ENCODE data around the gene LRRC56. TPM values are rescaled to one million over a fixed set of nuclear protein-coding genes. Genes with fewer than 3 reads are reported as not detected.

LRRC56 gene
- total RNA-seq, 4 donors from 2014 or later = 2.3 to 8.4 (median 3.1) TPM

DNA sequence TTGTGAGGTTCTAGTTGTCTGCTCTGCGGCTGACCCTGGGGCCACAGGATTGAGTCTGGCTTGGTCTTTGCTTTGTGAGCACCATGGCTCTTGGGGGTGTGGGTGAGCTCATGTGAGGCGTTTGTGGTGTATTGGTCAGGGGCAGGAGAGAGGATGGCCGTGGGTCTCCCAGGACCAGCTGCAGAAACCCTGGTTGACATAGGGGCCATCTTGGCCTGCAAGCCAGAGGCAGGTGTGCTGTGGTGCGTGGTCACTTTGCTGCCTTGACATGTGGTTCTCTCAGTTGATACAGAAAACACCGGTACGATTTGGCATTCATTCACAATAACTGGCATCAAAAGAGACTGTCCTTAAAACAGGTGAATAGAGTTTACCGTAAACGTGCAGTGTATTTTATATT is 50.2 kb downstream of the LRRC56 start:
- Histone ChIP-seq H3K27me3 (no peaks in the 10 kb centered on the region), H3K4me3 (no peak overlapping the region), H3K27ac (peak overlapping the region in 2 of 4 donors; percentile 23 to 26), H3K36me3 (peaks cover 0 to 55% (median 25%) of the 10 kb centered on the region in 4 donors), H3K9me3 (no peaks in the 10 kb centered on the region), H3K4me1 (no peaks in the 10 kb centered on the region)
- intact Hi-C loops (cut with DNase I; ENCODE audit: low total_unique reads) = no loop called here
- no peak for TF ChIP-seq POLR2AphosphoS5 (IDR thresholded peaks at IDR 0.05)
- TF ChIP-seq POLR2A (IDR thresholded peaks at IDR 0.05) = no peak
- no peak for TF ChIP-seq EP300 (IDR thresholded peaks at IDR 0.05; ENCODE audit: low read depth)
- TF ChIP-seq, protein P1, sequence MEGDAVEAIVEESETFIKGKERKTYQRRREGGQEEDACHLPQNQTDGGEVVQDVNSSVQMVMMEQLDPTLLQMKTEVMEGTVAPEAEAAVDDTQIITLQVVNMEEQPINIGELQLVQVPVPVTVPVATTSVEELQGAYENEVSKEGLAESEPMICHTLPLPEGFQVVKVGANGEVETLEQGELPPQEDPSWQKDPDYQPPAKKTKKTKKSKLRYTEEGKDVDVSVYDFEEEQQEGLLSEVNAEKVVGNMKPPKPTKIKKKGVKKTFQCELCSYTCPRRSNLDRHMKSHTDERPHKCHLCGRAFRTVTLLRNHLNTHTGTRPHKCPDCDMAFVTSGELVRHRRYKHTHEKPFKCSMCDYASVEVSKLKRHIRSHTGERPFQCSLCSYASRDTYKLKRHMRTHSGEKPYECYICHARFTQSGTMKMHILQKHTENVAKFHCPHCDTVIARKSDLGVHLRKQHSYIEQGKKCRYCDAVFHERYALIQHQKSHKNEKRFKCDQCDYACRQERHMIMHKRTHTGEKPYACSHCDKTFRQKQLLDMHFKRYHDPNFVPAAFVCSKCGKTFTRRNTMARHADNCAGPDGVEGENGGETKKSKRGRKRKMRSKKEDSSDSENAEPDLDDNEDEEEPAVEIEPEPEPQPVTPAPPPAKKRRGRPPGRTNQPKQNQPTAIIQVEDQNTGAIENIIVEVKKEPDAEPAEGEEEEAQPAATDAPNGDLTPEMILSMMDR (IDR thresholded peaks at IDR 0.05) = no peak
- 84 to 86% methylated on average over 2 to 8 of the region's 8 CpGs for WGBS, 2 donors (ENCODE audit: low coverage in 1 of 2)
- in situ Hi-C loops (cut with MboI; ENCODE audit: low pct_ligation_motif_present in 1 of 4, low pct_unique_long_range_greater_than_20kb in 1 of 4, low sequenced_read_pairs in 3 of 4) = no loop called here
- no peak for DNase-seq

DNA sequence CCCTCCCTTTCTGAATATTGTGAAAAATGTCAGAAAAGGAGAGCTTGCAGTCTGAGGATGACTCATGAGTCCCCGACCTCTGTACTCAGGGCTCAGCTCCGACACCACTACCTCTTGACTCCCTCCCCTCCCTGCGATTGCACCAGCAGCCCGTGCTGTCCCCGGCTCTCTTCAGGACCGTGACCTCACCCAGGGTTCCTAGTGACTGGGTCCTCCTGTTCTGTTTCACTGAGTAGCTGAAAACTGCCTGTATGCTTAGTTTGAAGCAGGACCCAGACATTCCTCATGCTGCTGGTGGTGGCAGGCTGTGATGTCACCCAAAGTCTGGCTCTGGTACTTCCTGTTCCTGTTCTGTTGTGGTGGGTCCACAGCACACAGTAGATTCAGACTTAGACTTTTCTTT is 50.7 kb downstream of the LRRC56 start:
- in situ Hi-C loops (cut with MboI; ENCODE audit: low pct_ligation_motif_present in 1 of 4, low pct_unique_long_range_greater_than_20kb in 1 of 4, low sequenced_read_pairs in 3 of 4) (no loop called here), intact Hi-C loops (cut with DNase I; ENCODE audit: low total_unique reads) (no loop called here)
- no peaks in the 10 kb centered on the region for H3K9me3 ChIP-seq
- no peaks in the 10 kb centered on the region for H3K4me1 ChIP-seq
- no peak for TF ChIP-seq POLR2A (IDR thresholded peaks at IDR 0.05)
- no peak for TF ChIP-seq EP300 (IDR thresholded peaks at IDR 0.05; ENCODE audit: low read depth)
- TF ChIP-seq, protein P1 (IDR thresholded peaks at IDR 0.05) = no peak
- TF ChIP-seq POLR2AphosphoS5 (IDR thresholded peaks at IDR 0.05) = no peak
- WGBS, 2 donors (ENCODE audit: low coverage in 1 of 2) = 53 to 59% methylated on average over 2 to 6 of the region's 6 CpGs
- H3K27me3 ChIP-seq = no peaks in the 10 kb centered on the region
- no peak for DNase-seq
- peak overlapping the region in 2 of 4 donors; percentile 3 to 23 for H3K27ac ChIP-seq
- H3K4me3 ChIP-seq = no peak overlapping the region
- peaks cover 0 to 56% (median 26%) of the 10 kb centered on the region in 4 donors for H3K36me3 ChIP-seq

GRCh38 chr11:589798-590197 is 52.5 kb downstream of the LRRC56 start:
- WGBS, 2 donors (ENCODE audit: low coverage in 1 of 2) = 92 to 94% methylated on average over 8 to 26 of the region's 26 CpGs
- intact Hi-C loops (cut with DNase I; ENCODE audit: low total_unique reads) (no loop called here), in situ Hi-C loops (cut with MboI; ENCODE audit: low pct_ligation_motif_present in 1 of 4, low pct_unique_long_range_greater_than_20kb in 1 of 4, low sequenced_read_pairs in 3 of 4) (no loop called here)
- no peaks in the 10 kb centered on the region for H3K27me3 ChIP-seq
- H3K4me1 ChIP-seq = no peaks in the 10 kb centered on the region
- H3K4me3 ChIP-seq = no peak overlapping the region
- DNase-seq = no peak
- no peak overlapping the region for H3K27ac ChIP-seq
- no peaks in the 10 kb centered on the region for H3K9me3 ChIP-seq
- TF ChIP-seq, protein P1 (IDR thresholded peaks at IDR 0.05) = no peak
- TF ChIP-seq POLR2A (IDR thresholded peaks at IDR 0.05) (no peak), POLR2AphosphoS5 (IDR thresholded peaks at IDR 0.05) (no peak), EP300 (IDR thresholded peaks at IDR 0.05; ENCODE audit: low read depth) (no peak)
- peaks cover 0 to 64% (median 30%) of the 10 kb centered on the region in 4 donors for H3K36me3 ChIP-seq

DNA sequence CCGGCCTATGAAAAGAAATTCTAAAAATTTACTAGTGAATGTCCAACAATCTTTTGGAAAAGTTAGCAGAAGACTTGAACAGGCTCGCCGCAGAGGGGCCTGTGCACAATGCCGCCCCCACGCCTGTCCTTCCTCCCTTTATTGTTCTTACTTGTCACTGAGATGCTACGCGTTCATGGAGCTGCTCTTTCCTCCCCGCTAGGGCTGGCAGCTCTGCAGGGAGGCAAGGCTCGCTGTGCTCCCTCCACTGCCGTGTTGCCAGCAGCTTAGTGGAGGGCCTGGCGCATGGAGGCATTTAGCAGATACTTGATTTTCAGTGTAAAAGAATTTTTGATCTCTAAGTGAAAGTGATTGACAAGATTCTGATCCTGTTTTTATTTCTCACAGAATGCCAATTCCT is 53.7 kb downstream of the LRRC56 start:
- H3K36me3 ChIP-seq = peaks cover 0 to 67% (median 35%) of the 10 kb centered on the region in 4 donors
- 90 to 95% methylated on average over 4 to 11 of the region's 11 CpGs for WGBS, 2 donors (ENCODE audit: low coverage in 1 of 2)
- TF ChIP-seq, protein P1 (IDR thresholded peaks at IDR 0.05) = no peak
- TF ChIP-seq POLR2AphosphoS5 (IDR thresholded peaks at IDR 0.05) = no peak
- TF ChIP-seq POLR2A (IDR thresholded peaks at IDR 0.05) = no peak
- no peak for TF ChIP-seq EP300 (IDR thresholded peaks at IDR 0.05; ENCODE audit: low read depth)
- H3K27me3 ChIP-seq = no peaks in the 10 kb centered on the region
- in situ Hi-C loops (cut with MboI; ENCODE audit: low pct_ligation_motif_present in 1 of 4, low pct_unique_long_range_greater_than_20kb in 1 of 4, low sequenced_read_pairs in 3 of 4) (no loop called here), intact Hi-C loops (cut with DNase I; ENCODE audit: low total_unique reads) (no loop called here)
- no peaks in the 10 kb centered on the region for H3K4me1 ChIP-seq
- H3K4me3 ChIP-seq = no peak overlapping the region
- DNase-seq = no peak
- H3K27ac ChIP-seq = no peak overlapping the region
- no peaks in the 10 kb centered on the region for H3K9me3 ChIP-seq

Measured in transverse colon (tissue), 4 donors.